HG02884 (cell line): ENCODE data around the gene LPP.

Experiments used
- ATAC-seq: cut with Tn5 transposase; IDR thresholded peaks from one replicate; pipeline ENCODE4 v1.9.1; 2021; ENCODE audit warnings: mild to moderate bottlenecking, moderate library complexity; ENCODE audit not compliant: unreplicated experiment

Gene LPP

GRCh38 chr3:188497021-188497420 lies 343.1 kb downstream of the LPP start:
- ATAC-seq = no peak

GRCh38 chr3:188503647-188504046 lies 349.7 kb downstream of the LPP start:
- no peak for ATAC-seq

GRCh38 chr3:188505151-188505550 lies 351.2 kb downstream of the LPP start:
- no peak for ATAC-seq

GRCh38 chr3:188505911-188506310 lies 352.0 kb downstream of the LPP start:
- ATAC-seq = no peak

- no peak for ATAC-seq
These were observed 352.5 kb downstream of the LPP start for GRCh38 chr3:188506446-188506845.

GRCh38 chr3:188507244-188507720 lies 353.3 kb downstream of the LPP start:
- no peak for ATAC-seq

GRCh38 chr3:188508454-188508853 lies 354.5 kb downstream of the LPP start:
- no peak for ATAC-seq

- no peak for ATAC-seq
These were observed 355.4 kb downstream of the LPP start for GRCh38 chr3:188509316-188509715.

GRCh38 chr3:188510366-188510765 lies 356.4 kb downstream of the LPP start:
- ATAC-seq = no peak

GRCh38 chr3:188513662-188514328 lies 359.8 kb downstream of the LPP start:
- ATAC-seq = no peak

GRCh38 chr3:188516515-188516914 lies 362.6 kb downstream of the LPP start:
- ATAC-seq = no peak

- ATAC-seq = no peak
These were observed 364.5 kb downstream of the LPP start for GRCh38 chr3:188518416-188518815.

GRCh38 chr3:188518835-188519452 lies 365.0 kb downstream of the LPP start:
- ATAC-seq = no peak

- ATAC-seq = no peak
These were observed 366.5 kb downstream of the LPP start for GRCh38 chr3:188520466-188520865.

- no peak for ATAC-seq
These were observed 368.2 kb downstream of the LPP start for GRCh38 chr3:188522115-188522514.

- ATAC-seq = no peak
These were observed 369.3 kb downstream of the LPP start for GRCh38 chr3:188523291-188523690.

- no peak for ATAC-seq
These were observed 370.1 kb downstream of the LPP start for GRCh38 chr3:188524052-188524451.

- ATAC-seq = no peak
These were observed 372.1 kb downstream of the LPP start for GRCh38 chr3:188526057-188526456.

GRCh38 chr3:188527389-188527788 lies 373.4 kb downstream of the LPP start:
- ATAC-seq = no peak

GRCh38 chr3:188528396-188528795 lies 374.4 kb downstream of the LPP start:
- ATAC-seq = no peak

- no peak for ATAC-seq
These were observed 375.3 kb downstream of the LPP start for GRCh38 chr3:188529228-188529627.

GRCh38 chr3:188530226-188530625 lies 376.3 kb downstream of the LPP start:
- no peak for ATAC-seq

GRCh38 chr3:188531210-188531609 lies 377.3 kb downstream of the LPP start:
- no peak for ATAC-seq
